Muscle of back (tissue), 13 donors: ENCODE measurements around the gene SLC25A33. TPM values are rescaled to one million over a fixed set of nuclear protein-coding genes. Genes with fewer than 3 reads are reported as not detected.
"Not testable (repeated sequence)": the region's sequence is repeated elsewhere in the genome, so short reads cannot be mapped to it uniquely, and the experiment has no call there.

Source experiments
- DNase-seq, 3 donors: peaks; one replicate each; pipeline versions ENCODE4 v3.0.0 to v3.0.0-alpha.2; 2013
- long read RNA-seq, 9 donors: transcript quantifications; one replicate each; lab custom pipeline, GENCODE V29; 2026
- polyA plus RNA-seq, 10 donors: library from polyadenylated mRNA; unstranded; fragments of 120-200 nt; gene quantifications; one replicate each; pipeline ENCODE4 v1.2.1, GENCODE V29; 2013; ENCODE audit not compliant: insufficient read length in 10 of 10

SLC25A33 gene, protein sequence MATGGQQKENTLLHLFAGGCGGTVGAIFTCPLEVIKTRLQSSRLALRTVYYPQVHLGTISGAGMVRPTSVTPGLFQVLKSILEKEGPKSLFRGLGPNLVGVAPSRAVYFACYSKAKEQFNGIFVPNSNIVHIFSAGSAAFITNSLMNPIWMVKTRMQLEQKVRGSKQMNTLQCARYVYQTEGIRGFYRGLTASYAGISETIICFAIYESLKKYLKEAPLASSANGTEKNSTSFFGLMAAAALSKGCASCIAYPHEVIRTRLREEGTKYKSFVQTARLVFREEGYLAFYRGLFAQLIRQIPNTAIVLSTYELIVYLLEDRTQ
- 1 to 10 TPM; 1.3 to 2.1 (median 1.4) TPM for polyA plus RNA-seq
- long read RNA-seq, donor 1, partial matches to known transcripts: 0 of 4 reads
- long read RNA-seq, donor 1, other reads (novel, unspliced or antisense): 0 of 4 reads
- long read RNA-seq, donor 2, transcript SLC25A33-201 (7 exons, 3,854 nt): major isoform, 6 of 6 reads
- long read RNA-seq, donor 2, partial matches to known transcripts: 0 of 6 reads
- long read RNA-seq, donor 2, other reads (novel, unspliced or antisense): 0 of 6 reads
- long read RNA-seq, donor 3: 0 reads
- long read RNA-seq, donor 4: 0 reads
- long read RNA-seq, donor 5, partial matches to known transcripts: 0 of 4 reads
- long read RNA-seq, donor 5, other reads (novel, unspliced or antisense): 0 of 4 reads
- long read RNA-seq, donor 6, partial matches to known transcripts: 0 of 3 reads
- long read RNA-seq, donor 6, other reads (novel, unspliced or antisense): 0 of 3 reads
- long read RNA-seq, donor 7, partial matches to known transcripts: 0 of 2 reads
- long read RNA-seq, donor 7, other reads (novel, unspliced or antisense): 0 of 2 reads
- long read RNA-seq, donor 8, transcript SLC25A33-201 (7 exons, 3,854 nt): major isoform, 5 of 5 reads
- long read RNA-seq, donor 8, partial matches to known transcripts: 0 of 5 reads
- long read RNA-seq, donor 8, other reads (novel, unspliced or antisense): 0 of 5 reads
- long read RNA-seq, donor 9: 0 reads

- peak; percentile 98 to 100 (median 99) for DNase-seq
Observed at GRCh38 chr1:9539165-9539828, at the start of gene SLC25A33. TSS of gene SLC25A33 (plus strand) at chr1:9539465. CDS start at chr1:9539692, 227 bp downstream.

DNA sequence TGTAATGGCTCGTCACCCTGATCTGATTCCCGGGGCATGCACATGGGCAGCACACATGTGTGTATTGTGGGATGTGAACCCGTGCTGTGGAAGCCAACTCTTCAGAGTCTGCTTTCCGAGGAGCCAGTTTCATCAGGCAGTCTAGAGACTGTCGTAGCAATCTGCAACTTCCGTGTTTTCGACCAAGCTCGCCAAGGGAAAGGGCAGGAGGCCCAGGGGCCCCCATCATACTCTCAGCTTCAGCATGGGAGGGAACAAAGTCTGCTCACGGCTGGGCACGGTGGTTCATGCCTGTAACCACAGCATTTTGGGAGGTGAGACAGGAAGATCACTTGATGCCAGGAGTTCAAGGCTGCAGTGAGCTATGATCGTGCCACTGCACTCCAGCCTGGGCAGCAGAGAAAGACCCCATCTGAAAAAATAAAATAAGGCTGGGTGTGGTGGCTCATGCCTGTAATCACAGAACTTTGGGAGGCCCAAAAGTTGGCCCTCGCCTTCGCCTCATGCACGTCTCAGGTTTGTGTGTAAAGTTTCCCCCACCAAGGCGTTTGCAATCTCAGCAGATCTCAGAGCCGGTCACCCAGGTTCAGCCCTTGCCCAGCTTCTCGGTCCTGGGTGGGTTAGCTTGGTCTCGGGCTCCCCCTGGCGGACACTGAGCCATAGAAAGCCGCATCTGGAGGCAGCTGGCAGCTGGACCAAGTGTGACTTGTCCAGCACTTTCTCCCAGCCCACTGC lies 48.5 kb upstream of the SLC25A33 start:
- peak; percentile 78 to 92 (median 90) for DNase-seq

GRCh38 chr1:9493326-9493725 lies 45.9 kb upstream of the SLC25A33 start:
- no peak for DNase-seq

DNA sequence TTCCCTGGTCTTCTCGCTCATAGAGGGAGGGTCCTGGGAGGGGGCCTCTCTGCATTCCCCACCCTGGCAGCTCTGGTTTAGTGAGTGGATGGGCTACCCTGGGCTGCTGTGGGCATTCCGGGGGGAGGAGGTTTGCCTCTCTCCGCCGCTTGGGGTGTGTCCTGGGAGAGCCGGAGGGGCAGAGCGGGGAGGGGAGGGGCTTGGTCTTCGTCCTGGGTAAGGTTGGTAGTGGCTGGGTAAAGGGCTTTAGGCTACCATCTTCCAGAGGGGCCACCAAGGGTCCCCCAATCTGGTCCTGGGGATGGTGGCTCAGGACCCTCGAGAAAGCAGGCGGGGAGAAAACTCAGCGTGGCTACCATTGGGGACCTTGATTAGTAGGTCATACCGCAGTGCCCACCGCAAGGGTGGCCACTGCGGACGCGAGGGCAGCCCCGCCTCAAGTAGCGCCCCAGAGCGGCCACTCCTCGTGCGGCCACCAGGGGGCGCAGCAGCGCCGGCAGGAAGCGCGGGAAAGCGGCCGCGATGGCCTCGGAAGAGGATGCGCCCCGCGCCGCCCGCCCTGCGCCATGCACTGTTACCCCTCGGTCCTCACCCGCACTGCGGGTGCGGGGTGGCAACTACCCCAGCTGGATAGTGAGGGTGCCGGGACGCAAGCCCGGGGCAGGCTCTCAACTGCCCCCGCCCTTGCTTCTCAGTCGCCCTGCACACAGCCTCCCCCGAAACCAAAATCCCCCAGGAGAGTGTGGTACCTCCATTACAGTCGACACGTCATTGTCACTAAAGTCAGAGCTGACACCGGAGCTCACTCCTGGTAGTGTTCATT lies 44.1 kb upstream of the SLC25A33 start:
- DNase-seq: peak in 2 of 3 donors; percentile 59 to 70

- DNase-seq: no peak
Observed at GRCh38 chr1:9495854-9496374, 43.4 kb upstream of the SLC25A33 start.

DNA sequence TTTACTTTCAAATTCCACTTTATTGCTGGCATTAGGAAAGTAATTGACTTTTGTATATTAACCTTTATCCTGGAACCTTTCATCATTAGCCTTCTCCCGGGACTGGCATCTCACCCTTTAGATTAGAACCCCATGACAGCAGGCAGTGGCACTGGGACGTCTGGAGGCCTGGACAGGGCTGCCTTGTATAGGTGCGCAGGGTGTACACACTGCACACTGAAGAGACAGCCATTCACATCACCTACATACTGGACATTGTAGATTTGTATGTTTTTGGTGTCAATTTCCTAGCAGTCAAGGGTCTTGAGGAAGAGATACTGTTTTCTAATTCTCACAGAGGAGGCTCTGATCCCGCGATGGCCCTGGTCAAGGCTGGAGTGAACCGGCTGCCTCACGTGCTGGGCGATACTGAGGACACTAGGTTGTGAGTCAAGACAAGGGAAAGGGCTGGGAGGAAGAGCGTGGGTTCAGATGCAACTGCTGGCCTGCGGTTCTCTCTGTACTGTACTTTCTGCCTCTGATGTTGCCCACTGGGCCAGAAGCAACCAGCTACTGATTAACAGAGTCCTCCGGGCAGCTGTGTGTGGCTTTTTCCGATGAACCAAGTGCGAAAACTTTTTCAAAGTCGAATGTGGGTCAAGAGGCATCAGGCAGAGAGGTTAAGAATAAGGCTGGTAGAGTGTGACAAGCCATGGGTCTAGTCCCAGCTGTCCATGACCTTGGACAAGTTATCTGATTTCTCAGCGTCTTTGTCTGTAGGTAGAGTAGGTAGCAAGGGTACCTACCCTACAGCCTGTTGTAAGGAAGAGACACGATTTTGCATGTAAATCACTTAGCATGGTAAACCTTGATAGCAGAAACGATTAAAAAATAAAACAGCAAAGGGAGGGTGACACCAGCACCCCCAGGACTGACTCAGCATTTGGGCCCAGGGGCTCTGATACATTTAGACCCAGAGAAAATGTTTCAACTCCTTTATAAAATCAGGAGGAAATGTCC lies 38.2 kb upstream of the SLC25A33 start:
- DNase-seq: no peak

DNA sequence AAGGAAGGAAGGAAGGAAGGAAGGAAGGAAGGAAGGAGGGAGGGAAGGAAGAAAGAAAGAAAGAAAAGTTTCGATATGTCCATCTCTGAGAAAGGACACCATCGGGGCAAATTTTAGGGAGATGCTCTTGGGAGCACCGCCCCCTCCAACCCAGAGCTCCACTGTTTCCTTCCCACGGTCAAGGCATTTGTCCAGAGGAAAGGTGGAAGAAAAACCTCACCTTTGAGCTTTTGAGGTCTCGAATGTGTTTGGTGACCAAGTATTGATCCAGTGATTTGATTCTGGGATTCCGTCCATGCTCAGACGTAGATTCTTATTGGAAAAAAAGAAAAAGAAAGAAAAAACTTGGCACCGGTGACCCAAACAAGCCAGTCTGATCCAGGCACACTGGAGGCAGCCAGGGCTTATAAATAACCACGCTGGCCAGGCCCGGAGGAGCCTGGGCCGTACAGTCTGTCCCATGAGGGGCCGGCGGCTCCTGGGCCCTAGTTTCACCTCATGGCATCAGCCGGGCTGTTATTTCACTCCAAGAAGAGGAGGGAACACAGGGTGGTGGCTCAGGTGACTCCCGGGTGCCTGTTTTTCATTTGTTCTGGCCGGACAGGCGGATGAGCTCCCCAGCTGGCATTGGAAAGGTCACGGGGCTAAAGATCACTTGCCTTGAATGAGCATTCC lies 36.1 kb upstream of the SLC25A33 start:
- DNase-seq: no peak

- no peak for DNase-seq
Observed at GRCh38 chr1:9505143-9505542, 34.1 kb upstream of the SLC25A33 start.

DNA sequence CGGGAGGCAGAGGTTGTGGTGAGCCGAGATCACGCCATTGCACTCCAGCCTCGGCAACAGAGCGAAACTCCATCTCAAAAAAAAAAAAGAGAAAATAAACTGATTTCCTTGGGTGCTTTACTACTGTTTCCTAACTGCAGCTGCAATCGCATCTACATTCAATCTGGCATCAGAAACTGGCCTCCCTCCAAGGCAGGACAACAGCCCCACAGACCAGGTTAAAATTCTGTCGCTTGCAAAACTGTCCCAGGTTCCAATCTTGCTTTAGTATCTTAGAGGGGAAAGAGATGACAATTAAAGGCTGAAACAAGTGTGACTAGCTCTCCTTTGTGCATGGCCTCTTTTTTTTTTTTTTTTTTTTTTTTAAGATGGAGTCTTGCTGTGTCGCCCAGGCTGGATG lies 32.4 kb upstream of the SLC25A33 start:
- no peak for DNase-seq

- no peak for DNase-seq
Observed at GRCh38 chr1:9510130-9510529, 29.1 kb upstream of the SLC25A33 start.

- DNase-seq: not testable (repeated sequence)
Observed at GRCh38 chr1:9515550-9515949, 23.7 kb upstream of the SLC25A33 start.

DNA sequence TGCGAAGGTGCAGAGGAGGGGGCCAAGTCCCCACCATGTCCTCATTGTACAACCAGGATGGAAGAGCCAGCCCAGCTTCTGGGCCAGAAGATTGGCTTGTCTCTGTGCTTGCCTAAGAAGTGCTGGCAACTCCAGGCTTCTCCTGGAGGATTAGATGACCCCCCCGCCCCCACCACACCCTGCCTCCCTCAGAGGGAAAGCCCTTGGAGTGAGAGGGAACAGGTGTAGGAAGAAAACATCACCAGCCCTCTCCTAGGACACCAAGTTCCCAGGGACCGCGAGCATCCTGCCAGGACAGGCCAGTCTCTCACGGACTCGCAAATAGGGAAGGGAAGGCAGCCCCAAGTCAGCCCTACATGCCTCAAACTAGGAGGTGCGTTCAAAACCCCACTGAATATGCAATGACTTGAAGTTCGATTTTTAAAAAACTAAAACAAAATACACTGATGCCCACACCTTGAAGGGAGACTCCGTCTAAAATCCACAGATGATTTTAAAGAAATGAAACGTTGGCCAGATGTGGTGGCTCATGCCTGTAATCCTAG lies 20.7 kb upstream of the SLC25A33 start:
- DNase-seq: no peak

- no peak for DNase-seq
Observed at GRCh38 chr1:9520411-9520810, 18.9 kb upstream of the SLC25A33 start.

GRCh38 chr1:9529190-9529589 lies 10.1 kb upstream of the SLC25A33 start:
- DNase-seq: no peak

DNA sequence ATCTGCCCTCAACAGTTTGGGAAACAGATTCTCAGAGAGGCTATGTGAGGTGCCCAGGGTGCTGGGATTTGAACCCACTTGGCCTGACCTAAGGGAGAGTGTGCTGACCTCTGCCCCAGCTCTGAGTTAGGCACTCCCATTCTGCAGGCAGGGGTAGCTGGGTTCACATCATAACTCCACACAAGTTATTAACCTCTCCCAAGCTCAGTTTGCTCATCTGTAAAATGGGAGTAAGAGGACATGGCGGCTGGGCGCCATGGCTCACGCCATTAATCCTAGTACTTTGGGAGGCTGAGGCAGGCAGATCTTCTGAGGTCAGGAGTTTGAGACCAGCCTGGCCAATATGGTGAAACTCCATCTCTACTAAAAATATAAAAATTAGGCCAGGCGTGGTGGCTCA lies 8.9 kb upstream of the SLC25A33 start:
- no peak for DNase-seq

GRCh38 chr1:9534953-9535352 lies 4.3 kb upstream of the SLC25A33 start:
- no peak for DNase-seq

DNA sequence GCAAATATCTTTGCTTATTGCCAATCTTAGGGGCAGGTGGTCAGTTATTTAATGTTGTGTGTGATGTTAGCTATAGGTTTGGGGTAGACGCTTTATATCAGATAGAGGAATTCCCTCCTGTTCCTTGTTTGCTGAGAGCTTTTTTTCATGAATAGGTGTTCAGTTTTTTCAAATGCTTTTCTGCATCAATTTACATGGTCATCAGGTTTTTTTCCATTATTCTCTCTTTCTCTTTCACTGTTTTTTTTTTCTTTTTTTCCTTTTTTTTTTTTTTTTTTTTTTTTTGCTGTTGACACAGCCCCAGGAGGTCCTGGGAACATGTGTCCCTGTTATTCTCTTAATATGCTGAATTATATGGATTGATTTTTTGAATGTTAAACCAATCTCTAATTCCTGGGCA lies 3.0 kb upstream of the SLC25A33 start:
- no peak for DNase-seq
